Panc1 (cell line): ENCODE data around the gene PIAS3. TPM values are rescaled to one million over a fixed set of nuclear protein-coding genes. Genes with fewer than 3 reads are reported as not detected.

ENCODE experiments used
- ATAC-seq: fragments of 200-7000 bp; cut with Tn5 transposase; 2 replicates; pipeline ENCODE4 v1.9.1; 2020; ENCODE audit warnings: mild to moderate bottlenecking, moderate library complexity
- BruUV-seq: library from RNA; stranded (reverse); fragments of 400-500 nt; replicated peaks from 2 replicates; lab custom pipeline; 2021; lab: Mats Ljungman, UMichigan
- CTCF ChIA-PET: fragments of 300-600 bp; sonication (Branson Sonifier 250); formaldehyde crosslinking; loops from one replicate; lab custom pipeline; 2022; ENCODE audit warnings: antibody characterized with exemption; lab: Charles Lee
- POLR2A ChIA-PET: fragments of 300-600 bp; sonication (Branson Sonifier 250); formaldehyde crosslinking; loops from one replicate; lab custom pipeline; 2022; ENCODE audit warnings: antibody characterized with exemption; lab: Charles Lee
- DNase-seq: peaks from one replicate; pipeline ENCODE4 v3.0.0-alpha.2; 2010; ENCODE audit warnings: low read depth, low spot score
- H3K27ac ChIP-seq: 2 replicates; pipeline ENCODE4 v1.5.1; 2011; ENCODE audit warnings: mild to moderate bottlenecking, low read length, inconsistent platforms
- H3K27me3 ChIP-seq: fragments of 200-500 bp; sonication (Bioruptor generic); 2 replicates; pipeline ENCODE4 v1.6.0; 2014; ENCODE audit warnings: low read length, inconsistent platforms; ENCODE audit not compliant: control insufficient read depth, insufficient read depth
- H3K36me3 ChIP-seq: fragments of 200-500 bp; sonication (Bioruptor generic); 2 replicates; pipeline ENCODE4 v1.5.1; 2014; ENCODE audit warnings: inconsistent platforms, mild to moderate bottlenecking, low read length, moderate library complexity; ENCODE audit not compliant: control insufficient read depth, insufficient read depth
- H3K4me1 ChIP-seq: 2 replicates; pipeline ENCODE4 v1.5.1; 2011; ENCODE audit warnings: inconsistent platforms, mild to moderate bottlenecking, low read length, moderate library complexity; ENCODE audit not compliant: control insufficient read depth, insufficient read depth
- H3K4me3 ChIP-seq, 2 experiments: 2 replicates each; pipeline ENCODE4 v1.5.1; 2011 to 2012; ENCODE audit warnings: low read depth in 2 of 2, low read length in 2 of 2, mild to moderate bottlenecking in 2 of 2, inconsistent platforms in 1 of 2, moderate library complexity in 1 of 2
- H3K9me3 ChIP-seq: fragments of 200-500 bp; sonication (Bioruptor generic); 2 replicates; pipeline ENCODE4 v1.5.1; 2014; ENCODE audit warnings: low read depth, mild to moderate bottlenecking, inconsistent platforms, low read length, moderate library complexity; ENCODE audit not compliant: control insufficient read depth, insufficient read depth
- CTCF ChIP-seq: fragments of 450-650 bp; IDR thresholded peaks from 2 replicates; pipeline ENCODE4 v1.5.1; 2017; ENCODE audit warnings: mild to moderate bottlenecking
- POLR2AphosphoS5 ChIP-seq: IDR thresholded peaks from 2 replicates; pipeline ENCODE4 v1.6.1; 2012; ENCODE audit warnings: mild to moderate bottlenecking, low read depth, low read length, moderate library complexity
- REST ChIP-seq, 2 experiments: IDR thresholded peaks; 2 replicates each; pipeline ENCODE4 v1.6.1; 2011 to 2012; ENCODE audit warnings: low read depth in 2 of 2, control low read depth in 1 of 2, low read length in 1 of 2, mild to moderate bottlenecking in 1 of 2, moderate library complexity in 1 of 2; ENCODE audit not compliant: insufficient read depth in 1 of 2
- SIN3A ChIP-seq: IDR thresholded peaks from 2 replicates; pipeline ENCODE4 v1.6.1; 2012; ENCODE audit warnings: low read depth, mild to moderate bottlenecking, low read length, moderate library complexity, borderline replicate concordance; ENCODE audit not compliant: insufficient read depth
- TCF7L2 ChIP-seq: IDR thresholded peaks from 2 replicates; pipeline ENCODE4 v1.6.1; 2011; ENCODE audit warnings: mild to moderate bottlenecking, low read depth, low read length, inconsistent platforms
- in situ Hi-C: cut with HindIII; loops from 2 replicates; pipeline ENCODE4 v1.10.0; 2016; ENCODE audit warnings: low sequenced_read_pairs, low pct_unique_long_range_greater_than_20kb
- intact Hi-C: fragments of 100-400 bp; cut with micrococcal nuclease; formaldehyde crosslinking; loops from one replicate; pipeline ENCODE4 v1.10.0; 2022; ENCODE audit not compliant: unreplicated experiment
- total RNA-seq: library from RNA; stranded (reverse); gene quantifications from one replicate; pipeline ENCODE4 v1.2.1, GENCODE V29; 2021; ENCODE audit not compliant: unreplicated experiment

Gene PIAS3
- total RNA-seq, 1 experiment from 2014 or later = 68.1 TPM

- ATAC-seq (no peak), DNase-seq (no peak)
- intact Hi-C loops (no loop called here), in situ Hi-C loops (no loop called here)
- ChIA-PET POLR2A (interaction anchor here (0.5 to 0.6 kb wide), 2 partner anchors 117 to 204 kb away, joined by 3 to 4 read pairs; no protein-coding TSS in a partner anchor), CTCF (no interaction called here)
- Histone ChIP-seq H3K36me3 (peaks cover 26% of the 10 kb centered on the region), H3K9me3 (no peaks in the 10 kb centered on the region), H3K27me3 (no peaks in the 10 kb centered on the region), H3K4me1 (peaks cover 11% of the 10 kb centered on the region; the same call in 1 of the 2 replicates), H3K4me3 (no peak overlapping the region), H3K27ac (no peak overlapping the region)
- no TSS peak for BruUV-seq
- no peak for TF ChIP-seq SIN3A
- TF ChIP-seq TCF7L2 = no peak
Measured at GRCh38 chr1:145828367-145829026, 30.4 kb downstream of the PIAS3 start.

- Histone ChIP-seq H3K4me3 (no peak overlapping the region), H3K4me1 (peaks cover 11% of the 10 kb centered on the region; the same call in 1 of the 2 replicates), H3K36me3 (peaks cover 22% of the 10 kb centered on the region), H3K27me3 (no peaks in the 10 kb centered on the region), H3K27ac (no peak overlapping the region), H3K9me3 (no peaks in the 10 kb centered on the region)
- intact Hi-C loops (no loop called here), in situ Hi-C loops (no loop called here)
- TF ChIP-seq TCF7L2 = no peak
- no peak for TF ChIP-seq REST (IDR thresholded peaks at IDR 0.05; ENCODE audit: insufficient read depth in 1 of 2, low read depth in 2 of 2, low read length in 1 of 2)
- no peak for TF ChIP-seq POLR2AphosphoS5
- TF ChIP-seq CTCF = no peak
- TF ChIP-seq SIN3A = no peak
- DNase-seq (no peak), ATAC-seq (no peak)
- BruUV-seq = no TSS peak
- POLR2A ChIA-PET = interaction anchor here (0.5 to 0.6 kb wide), 2 partner anchors 117 to 204 kb away, joined by 3 to 4 read pairs; no protein-coding TSS in a partner anchor
- CTCF ChIA-PET = no interaction called here
Measured at GRCh38 chr1:145827966-145828365, 30.9 kb downstream of the PIAS3 start.

GRCh38 chr1:145826030-145826429 lies 32.9 kb downstream of the PIAS3 start:
- TF ChIP-seq CTCF (no peak), TCF7L2 (no peak), REST (IDR thresholded peaks at IDR 0.05; ENCODE audit: insufficient read depth in 1 of 2, low read depth in 2 of 2, low read length in 1 of 2) (no peak)
- Histone ChIP-seq H3K4me3 (no peak overlapping the region), H3K9me3 (no peaks in the 10 kb centered on the region), H3K27ac (no peak overlapping the region), H3K27me3 (no peaks in the 10 kb centered on the region), H3K4me1 (peaks cover 11% of the 10 kb centered on the region; the same call in 1 of the 2 replicates), H3K36me3 (peaks cover 22% of the 10 kb centered on the region)
- ChIA-PET POLR2A (interaction anchor here (0.7 kb wide), 1 partner anchor 74 kb away, joined by 3 read pairs; no protein-coding TSS in a partner anchor), CTCF (interaction anchor here (0.6 kb wide), 1 partner anchor 21 kb away, joined by 5 read pairs; no protein-coding TSS in a partner anchor)
- intact Hi-C loops = no loop called here
- in situ Hi-C loops = no loop called here
- ATAC-seq (no peak), DNase-seq (no peak)
- BruUV-seq = no TSS peak
